SK-N-SH (cell line): ENCODE data around the gene ACSBG1. TPM values are rescaled to one million over a fixed set of nuclear protein-coding genes. Genes with fewer than 3 reads are reported as not detected.

Experiments used
- CTCF ChIA-PET: fragments of 300-600, 350-600 bp; formaldehyde crosslinking; extraction: SDS; loops from one replicate; lab custom pipeline; 2021; lab: Yijun Ruan, JAX
- POLR2A ChIA-PET: fragments of 350-600 bp; sonication (Branson Sonifier 250); formaldehyde crosslinking; extraction: SDS; loops from one replicate; lab custom pipeline; 2020; ENCODE audit warnings: antibody characterized with exemption, inconsistent platforms; lab: Yijun Ruan, JAX
- DNase-seq: peaks from one replicate; pipeline ENCODE4 v3.0.0; 2012
- H2AFZ ChIP-seq: fragments of 200-600 bp; sonication (generic); 2 replicates; pipeline ENCODE4 v1.8.1; 2016; ENCODE audit warnings: antibody characterized with exemption, mild to moderate bottlenecking, low read depth
- H3F3A ChIP-seq: fragments of 200-600 bp; sonication (generic); replicated peaks from 2 replicates; pipeline ENCODE3; 2016; ENCODE audit warnings: antibody characterized with exemption, mild to moderate bottlenecking; ENCODE audit not compliant: insufficient read depth
- H3K27ac ChIP-seq, 2 experiments: fragments of 200-500 bp in 1 of 2; fragments of 200-600 bp in 1 of 2; sonication (Bioruptor generic) in 1 of 2; sonication (generic), shearing (Covaris generic) in 1 of 2; 2 replicates each; pipeline versions ENCODE4 v1.5.1 to v1.6.1; 2014 to 2016; ENCODE audit warnings: low read depth in 2 of 2, inconsistent platforms in 1 of 2, low read length in 1 of 2, mild to moderate bottlenecking in 1 of 2, mixed read lengths in 1 of 2
- H3K27me3 ChIP-seq: fragments of 200-600 bp; sonication (generic), shearing (Covaris generic); 2 replicates; pipeline ENCODE4 v1.6.1; 2016; ENCODE audit warnings: mixed run types; ENCODE audit not compliant: insufficient read depth
- H3K36me3 ChIP-seq, 2 experiments: fragments of 200-500 bp in 1 of 2; fragments of 200-600 bp in 1 of 2; sonication (Bioruptor generic) in 1 of 2; sonication (generic) in 1 of 2; replicated peaks in 1 of 2; 2 replicates each; pipeline versions ENCODE3 to v1.5.1; 2014 to 2016; ENCODE audit warnings: low read length in 1 of 2, mild to moderate bottlenecking in 1 of 2; ENCODE audit not compliant: insufficient read depth in 2 of 2, control insufficient read depth in 1 of 2
- H3K4me1 ChIP-seq, 2 experiments: fragments of 200-500 bp in 1 of 2; fragments of 200-600 bp in 1 of 2; sonication (Bioruptor generic) in 1 of 2; sonication (generic), shearing (Covaris generic) in 1 of 2; 2 replicates each; pipeline versions ENCODE4 v1.5.1 to v1.6.1; 2014 to 2016; ENCODE audit warnings: low read depth in 1 of 2, low read length in 1 of 2, mixed run types in 1 of 2; ENCODE audit not compliant: insufficient read depth in 2 of 2, control insufficient read depth in 1 of 2
- H3K4me2 ChIP-seq: fragments of 200-600 bp; sonication (generic), shearing (Covaris generic); 2 replicates; pipeline ENCODE4 v1.6.1; 2017; ENCODE audit warnings: mixed run types
- H3K4me3 ChIP-seq, 2 experiments: fragments of 200-500 bp in 1 of 2; fragments of 200-600 bp in 1 of 2; sonication (Bioruptor generic) in 1 of 2; sonication (generic), shearing (Covaris generic) in 1 of 2; 2 replicates each; pipeline versions ENCODE4 v1.5.1 to v1.8.1; 2014 to 2016; ENCODE audit warnings: low read depth in 2 of 2, inconsistent platforms in 1 of 2, low read length in 1 of 2, mild to moderate bottlenecking in 1 of 2, mixed read lengths in 1 of 2, moderate library complexity in 1 of 2
- H3K79me2 ChIP-seq: fragments of 200-600 bp; sonication (generic); 2 replicates; pipeline ENCODE4 v1.8.1; 2017; ENCODE audit warnings: mild to moderate bottlenecking; ENCODE audit not compliant: insufficient read depth
- H3K9ac ChIP-seq: fragments of 200-600 bp; sonication (generic); 2 replicates; pipeline ENCODE4 v1.6.1; 2017; ENCODE audit warnings: mixed run types
- H3K9me2 ChIP-seq: fragments of 200-600 bp; sonication (generic); 2 replicates; pipeline ENCODE4 v1.6.1; 2017; ENCODE audit warnings: mixed run types
- H3K9me3 ChIP-seq: fragments of 200-600 bp; sonication (generic); 2 replicates; pipeline ENCODE4 v1.6.1; 2017; ENCODE audit warnings: mixed run types, mild to moderate bottlenecking, moderate library complexity
- H4K20me1 ChIP-seq: fragments of 200-600 bp; sonication (generic); 2 replicates; pipeline ENCODE4 v1.6.1; 2017; ENCODE audit warnings: mild to moderate bottlenecking, mixed run types; ENCODE audit not compliant: insufficient read depth
- ELF1 ChIP-seq: IDR thresholded peaks from 2 replicates; pipeline ENCODE4 v1.4.0; 2012
- EZH2phosphoT487 ChIP-seq: fragments of 200-600 bp; sonication (generic); IDR thresholded peaks from 2 replicates; pipeline ENCODE4 v1.6.1; 2017; ENCODE audit warnings: low read depth, mixed run types, mild to moderate bottlenecking, antibody characterized with exemption, moderate library complexity, borderline replicate concordance
- FOXM1 ChIP-seq: IDR thresholded peaks from 2 replicates; pipeline ENCODE4 v1.4.0; 2012; ENCODE audit warnings: low read depth, mild to moderate bottlenecking
- GABPA ChIP-seq: IDR thresholded peaks from 2 replicates; pipeline ENCODE4 v1.4.0; 2012; ENCODE audit warnings: low read depth, mild to moderate bottlenecking
- GATA2 ChIP-seq: sonication (generic); formaldehyde crosslinking; IDR thresholded peaks from 2 replicates; pipeline ENCODE4 v1.5.0; 2020; ENCODE audit warnings: mild to moderate bottlenecking, missing genetic modification reagents
- JUND ChIP-seq: IDR thresholded peaks from 2 replicates; pipeline ENCODE4 v1.4.0; 2012
- MEF2A ChIP-seq: IDR thresholded peaks from 2 replicates; pipeline ENCODE4 v1.4.0; 2012; ENCODE audit warnings: low read depth, borderline replicate concordance
- NFIC ChIP-seq: IDR thresholded peaks from 2 replicates; pipeline ENCODE4 v1.4.0; 2012; ENCODE audit warnings: borderline replicate concordance
- NRF1 ChIP-seq: IDR thresholded peaks from 2 replicates; pipeline ENCODE4 v1.6.1; 2012; ENCODE audit warnings: low read depth, mild to moderate bottlenecking, low read length
- POLR2AphosphoS5 ChIP-seq: IDR thresholded peaks from 2 replicates; pipeline ENCODE4 v1.6.1; 2012; ENCODE audit warnings: low read depth, low read length
- RCOR1 ChIP-seq: fragments of 150-350 bp; IDR thresholded peaks from 2 replicates; pipeline ENCODE4 v1.6.1; 2017; ENCODE audit warnings: antibody characterized with exemption, low read length
- RFX5 ChIP-seq: IDR thresholded peaks from 2 replicates; pipeline ENCODE4 v1.6.1; 2012; ENCODE audit warnings: mild to moderate bottlenecking, improper control_type of control experiment, low read length
- RXRA ChIP-seq: IDR thresholded peaks from 2 replicates; pipeline ENCODE4 v1.4.0; 2012; ENCODE audit warnings: low read depth, mild to moderate bottlenecking, borderline replicate concordance
- TAF1 ChIP-seq: IDR thresholded peaks from 2 replicates; pipeline ENCODE4 v1.6.1; 2012; ENCODE audit warnings: low read depth, mild to moderate bottlenecking, low read length, moderate library complexity, borderline replicate concordance
- TCF12 ChIP-seq: IDR thresholded peaks from 2 replicates; pipeline ENCODE4 v1.4.0; 2012
- YY1 ChIP-seq: IDR thresholded peaks from 2 replicates; pipeline ENCODE4 v1.4.0; 2012; ENCODE audit warnings: low read depth, mild to moderate bottlenecking
- WGBS: methylation state at CpG from one replicate; pipeline ENCODE4 v1.1.6; 2017; ENCODE audit warnings: low lambda C conversion rate; 5-methylcytosine and 5-hydroxymethylcytosine counted together
- polyA plus RNA-seq, 3 experiments: library from polyadenylated mRNA; depleted of rRNA; stranded (reverse); fragments of >200 nt; gene quantifications; 2 replicates each; pipeline ENCODE4 v1.2.3, GENCODE V29; 2012
- TF ChIP-seq, protein P1 (sequence below): IDR thresholded peaks from 2 replicates; pipeline ENCODE4 v1.4.0; 2012; ENCODE audit warnings: low read depth, borderline replicate concordance
- TF ChIP-seq, protein P2 (sequence below): fragments of 150-350 bp; IDR thresholded peaks from 2 replicates; pipeline ENCODE4 v1.6.1; 2017; ENCODE audit warnings: antibody characterized with exemption, low read length, low read depth, borderline replicate concordance
- TF ChIP-seq, protein P3 (sequence below): IDR thresholded peaks from 2 replicates; pipeline ENCODE4 v1.4.0; 2012; ENCODE audit warnings: low read depth
- TF ChIP-seq, protein P4 (sequence below): fragments of 150-350 bp; IDR thresholded peaks from 2 replicates; pipeline ENCODE4 v1.6.1; 2016; ENCODE audit warnings: mild to moderate bottlenecking, low read depth, low read length
- TF ChIP-seq, protein P5 (sequence below): IDR thresholded peaks from 2 replicates; pipeline ENCODE4 v1.4.0; 2012; ENCODE audit warnings: low read depth, borderline replicate concordance

Gene ACSBG1
- polyA plus RNA-seq, 1 of the 3 experiments (the other 2 are of a cell fraction): under 0.01 TPM

DNA sequence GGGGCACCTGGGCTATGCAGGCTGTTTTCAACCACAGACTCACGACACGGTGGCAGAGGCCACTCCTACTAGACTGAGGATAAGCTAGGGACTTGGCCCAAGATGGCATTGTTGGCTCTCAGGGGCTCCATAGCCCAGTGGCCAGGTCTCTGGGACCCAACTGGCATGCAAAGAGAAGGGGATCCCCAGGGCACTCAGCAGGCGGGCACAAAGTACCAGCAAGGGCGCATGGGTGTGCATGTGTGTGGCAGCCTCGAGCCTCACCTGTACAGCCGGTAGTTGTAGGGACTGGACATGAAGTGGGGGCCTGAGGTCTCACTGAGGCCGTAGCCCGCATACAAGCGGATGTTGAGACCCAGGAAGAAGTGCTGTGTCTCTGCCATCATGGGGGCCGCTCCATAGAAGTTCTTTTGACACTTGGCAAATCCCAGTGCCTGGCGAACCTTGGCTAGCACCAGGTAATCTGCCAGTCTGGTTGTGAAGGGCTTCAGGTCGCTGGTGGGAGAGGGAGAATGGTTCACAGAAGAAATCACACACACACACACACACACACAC, 55.0 kb downstream of the ACSBG1 start:
- Histone ChIP-seq H3K36me3 (no peaks in the 10 kb centered on the region), H2AFZ (no peak overlapping the region), H3K9me3 (no peaks in the 10 kb centered on the region), H3K4me3 (no peak overlapping the region), H3K4me2 (no peak overlapping the region), H3K79me2 (no peaks in the 10 kb centered on the region), H3K9ac (no peak overlapping the region), H3K27ac (no peak overlapping the region), H3K27me3 (no peaks in the 10 kb centered on the region), H3K9me2 (no peaks in the 10 kb centered on the region), H4K20me1 (no peaks in the 10 kb centered on the region), H3K4me1 (no peaks in the 10 kb centered on the region; a peak in 1 of 4 replicates), H3F3A (no peaks in the 10 kb centered on the region)
- CTCF ChIA-PET: interaction anchor here (0.7 to 5.2 kb wide), 4 partner anchors 16 to 71 kb away, joined by 3 to 71 read pairs (median 22); no protein-coding TSS in a partner anchor
- POLR2A ChIA-PET: no interaction called here
- DNase-seq: no peak
- TF ChIP-seq, protein P1, sequence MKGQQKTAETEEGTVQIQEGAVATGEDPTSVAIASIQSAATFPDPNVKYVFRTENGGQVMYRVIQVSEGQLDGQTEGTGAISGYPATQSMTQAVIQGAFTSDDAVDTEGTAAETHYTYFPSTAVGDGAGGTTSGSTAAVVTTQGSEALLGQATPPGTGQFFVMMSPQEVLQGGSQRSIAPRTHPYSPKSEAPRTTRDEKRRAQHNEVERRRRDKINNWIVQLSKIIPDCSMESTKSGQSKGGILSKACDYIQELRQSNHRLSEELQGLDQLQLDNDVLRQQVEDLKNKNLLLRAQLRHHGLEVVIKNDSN: no peak
- TF ChIP-seq YY1 (no peak), RFX5 (no peak), JUND (no peak)
- 60% methylated on average over 4 of the region's 12 CpGs for WGBS

DNA sequence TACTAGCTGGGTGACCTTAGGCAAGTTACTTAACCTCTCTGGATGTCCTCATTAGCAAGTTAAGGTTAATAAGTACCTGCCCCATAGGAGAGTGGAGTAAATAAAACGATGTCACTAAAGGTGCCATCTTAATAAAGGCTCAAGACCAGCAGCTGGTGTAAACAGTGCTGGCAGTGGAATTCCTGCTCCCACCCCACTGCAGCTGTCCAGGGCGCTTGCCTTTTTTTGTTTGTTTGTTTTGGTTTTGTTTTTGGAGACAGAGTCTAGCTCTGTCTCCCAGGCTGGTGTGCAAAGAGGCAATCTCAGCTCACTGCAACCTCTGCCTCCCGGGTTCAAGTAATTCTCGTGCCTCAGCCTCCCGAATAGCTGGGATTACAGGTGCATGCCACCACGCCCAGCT, 56.3 kb downstream of the ACSBG1 start:
- Histone ChIP-seq H2AFZ (no peak overlapping the region), H3K27ac (no peak overlapping the region), H3K27me3 (no peaks in the 10 kb centered on the region), H3K9ac (no peak overlapping the region), H3F3A (no peaks in the 10 kb centered on the region), H4K20me1 (no peaks in the 10 kb centered on the region), H3K36me3 (no peaks in the 10 kb centered on the region), H3K79me2 (no peaks in the 10 kb centered on the region), H3K4me3 (no peak overlapping the region), H3K9me2 (no peaks in the 10 kb centered on the region), H3K4me2 (no peak overlapping the region), H3K9me3 (no peaks in the 10 kb centered on the region), H3K4me1 (no peaks in the 10 kb centered on the region; a peak in 1 of 4 replicates)
- ChIA-PET POLR2A (no interaction called here), CTCF (interaction anchor here (0.8 to 5.2 kb wide), 14 partner anchors 9 to 273 kb away, joined by 3 to 71 read pairs (median 5); partner anchors contain the start of gene CIB2)
- no peak for DNase-seq
- WGBS: 62% methylated on average over 6 of the region's 6 CpGs
- TF ChIP-seq JUND: no peak
- no peak for TF ChIP-seq TAF1
- no peak for TF ChIP-seq RCOR1
- TF ChIP-seq RFX5: no peak
- TF ChIP-seq, protein P2, sequence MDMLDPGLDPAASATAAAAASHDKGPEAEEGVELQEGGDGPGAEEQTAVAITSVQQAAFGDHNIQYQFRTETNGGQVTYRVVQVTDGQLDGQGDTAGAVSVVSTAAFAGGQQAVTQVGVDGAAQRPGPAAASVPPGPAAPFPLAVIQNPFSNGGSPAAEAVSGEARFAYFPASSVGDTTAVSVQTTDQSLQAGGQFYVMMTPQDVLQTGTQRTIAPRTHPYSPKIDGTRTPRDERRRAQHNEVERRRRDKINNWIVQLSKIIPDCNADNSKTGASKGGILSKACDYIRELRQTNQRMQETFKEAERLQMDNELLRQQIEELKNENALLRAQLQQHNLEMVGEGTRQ: no peak
- TF ChIP-seq TCF12: no peak
- TF ChIP-seq NRF1: no peak
- TF ChIP-seq, protein P3, sequence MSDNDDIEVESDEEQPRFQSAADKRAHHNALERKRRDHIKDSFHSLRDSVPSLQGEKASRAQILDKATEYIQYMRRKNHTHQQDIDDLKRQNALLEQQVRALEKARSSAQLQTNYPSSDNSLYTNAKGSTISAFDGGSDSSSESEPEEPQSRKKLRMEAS: no peak
- no peak for TF ChIP-seq NFIC
- TF ChIP-seq ELF1: no peak
- TF ChIP-seq, protein P4, sequence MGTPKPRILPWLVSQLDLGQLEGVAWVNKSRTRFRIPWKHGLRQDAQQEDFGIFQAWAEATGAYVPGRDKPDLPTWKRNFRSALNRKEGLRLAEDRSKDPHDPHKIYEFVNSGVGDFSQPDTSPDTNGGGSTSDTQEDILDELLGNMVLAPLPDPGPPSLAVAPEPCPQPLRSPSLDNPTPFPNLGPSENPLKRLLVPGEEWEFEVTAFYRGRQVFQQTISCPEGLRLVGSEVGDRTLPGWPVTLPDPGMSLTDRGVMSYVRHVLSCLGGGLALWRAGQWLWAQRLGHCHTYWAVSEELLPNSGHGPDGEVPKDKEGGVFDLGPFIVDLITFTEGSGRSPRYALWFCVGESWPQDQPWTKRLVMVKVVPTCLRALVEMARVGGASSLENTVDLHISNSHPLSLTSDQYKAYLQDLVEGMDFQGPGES: no peak
- no peak for TF ChIP-seq EZH2phosphoT487
- TF ChIP-seq, protein P5, sequence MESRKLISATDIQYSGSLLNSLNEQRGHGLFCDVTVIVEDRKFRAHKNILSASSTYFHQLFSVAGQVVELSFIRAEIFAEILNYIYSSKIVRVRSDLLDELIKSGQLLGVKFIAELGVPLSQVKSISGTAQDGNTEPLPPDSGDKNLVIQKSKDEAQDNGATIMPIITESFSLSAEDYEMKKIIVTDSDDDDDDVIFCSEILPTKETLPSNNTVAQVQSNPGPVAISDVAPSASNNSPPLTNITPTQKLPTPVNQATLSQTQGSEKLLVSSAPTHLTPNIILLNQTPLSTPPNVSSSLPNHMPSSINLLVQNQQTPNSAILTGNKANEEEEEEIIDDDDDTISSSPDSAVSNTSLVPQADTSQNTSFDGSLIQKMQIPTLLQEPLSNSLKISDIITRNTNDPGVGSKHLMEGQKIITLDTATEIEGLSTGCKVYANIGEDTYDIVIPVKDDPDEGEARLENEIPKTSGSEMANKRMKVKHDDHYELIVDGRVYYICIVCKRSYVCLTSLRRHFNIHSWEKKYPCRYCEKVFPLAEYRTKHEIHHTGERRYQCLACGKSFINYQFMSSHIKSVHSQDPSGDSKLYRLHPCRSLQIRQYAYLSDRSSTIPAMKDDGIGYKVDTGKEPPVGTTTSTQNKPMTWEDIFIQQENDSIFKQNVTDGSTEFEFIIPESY: no peak
- TF ChIP-seq FOXM1: no peak
- no peak for TF ChIP-seq GATA2 (CRISPR knock-in tag)
- no peak for TF ChIP-seq GABPA
- no peak for TF ChIP-seq MEF2A
- no peak for TF ChIP-seq RXRA
- no peak for TF ChIP-seq POLR2AphosphoS5
- TF ChIP-seq, all 33 proteins: peak for 0
